ENCODE results near the gene DHRS7.

The DHRS7 gene, protein sequence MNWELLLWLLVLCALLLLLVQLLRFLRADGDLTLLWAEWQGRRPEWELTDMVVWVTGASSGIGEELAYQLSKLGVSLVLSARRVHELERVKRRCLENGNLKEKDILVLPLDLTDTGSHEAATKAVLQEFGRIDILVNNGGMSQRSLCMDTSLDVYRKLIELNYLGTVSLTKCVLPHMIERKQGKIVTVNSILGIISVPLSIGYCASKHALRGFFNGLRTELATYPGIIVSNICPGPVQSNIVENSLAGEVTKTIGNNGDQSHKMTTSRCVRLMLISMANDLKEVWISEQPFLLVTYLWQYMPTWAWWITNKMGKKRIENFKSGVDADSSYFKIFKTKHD

DNA sequence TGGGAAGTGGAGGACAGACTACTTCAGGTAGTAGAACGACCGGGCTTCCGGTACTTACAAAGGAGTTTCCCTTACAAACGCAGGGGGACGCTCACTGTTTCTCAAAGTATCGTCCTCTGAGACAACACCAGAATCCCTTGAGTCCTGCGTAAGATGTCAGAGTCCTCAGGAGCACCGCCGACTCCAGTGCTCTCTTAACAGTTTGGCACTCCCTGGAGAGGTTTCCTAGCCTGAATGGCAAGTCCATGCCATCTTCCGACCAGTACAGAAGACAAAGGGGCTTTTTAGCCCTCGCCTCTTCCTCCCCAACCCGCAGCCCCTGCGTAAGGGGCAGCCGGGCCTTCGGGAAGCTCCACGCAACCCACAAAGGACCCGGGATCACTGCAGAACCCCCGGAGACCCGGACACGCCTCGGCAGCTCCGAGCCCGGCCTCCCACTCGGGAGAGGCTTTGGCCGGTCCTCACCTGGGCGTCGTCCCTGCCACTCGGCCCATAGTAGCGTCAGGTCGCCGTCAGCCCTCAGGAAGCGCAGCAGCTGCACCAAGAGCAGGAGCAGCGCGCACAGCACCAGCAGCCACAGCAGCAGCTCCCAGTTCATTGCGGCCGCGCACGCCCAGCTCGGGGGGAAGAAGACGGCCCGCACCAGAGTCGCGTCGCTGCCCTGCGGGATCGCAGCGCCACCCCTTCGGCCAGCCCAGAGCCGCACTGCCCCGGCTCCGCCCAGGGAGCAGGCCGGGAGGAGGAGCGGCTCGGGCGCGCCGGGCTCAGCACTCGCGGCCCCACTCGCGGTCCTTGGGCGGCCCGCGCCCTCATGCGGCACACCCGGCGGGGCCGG is at the start of gene DHRS7:
DHRS7 (minus strand) TSS at position 687 of the 835 bp plus-strand sequence; CDS start at position 598, 89 bp downstream.
- in situ Hi-C loops (cut with HindIII; ENCODE audit: low sequenced_read_pairs), result no loop called here

DNA sequence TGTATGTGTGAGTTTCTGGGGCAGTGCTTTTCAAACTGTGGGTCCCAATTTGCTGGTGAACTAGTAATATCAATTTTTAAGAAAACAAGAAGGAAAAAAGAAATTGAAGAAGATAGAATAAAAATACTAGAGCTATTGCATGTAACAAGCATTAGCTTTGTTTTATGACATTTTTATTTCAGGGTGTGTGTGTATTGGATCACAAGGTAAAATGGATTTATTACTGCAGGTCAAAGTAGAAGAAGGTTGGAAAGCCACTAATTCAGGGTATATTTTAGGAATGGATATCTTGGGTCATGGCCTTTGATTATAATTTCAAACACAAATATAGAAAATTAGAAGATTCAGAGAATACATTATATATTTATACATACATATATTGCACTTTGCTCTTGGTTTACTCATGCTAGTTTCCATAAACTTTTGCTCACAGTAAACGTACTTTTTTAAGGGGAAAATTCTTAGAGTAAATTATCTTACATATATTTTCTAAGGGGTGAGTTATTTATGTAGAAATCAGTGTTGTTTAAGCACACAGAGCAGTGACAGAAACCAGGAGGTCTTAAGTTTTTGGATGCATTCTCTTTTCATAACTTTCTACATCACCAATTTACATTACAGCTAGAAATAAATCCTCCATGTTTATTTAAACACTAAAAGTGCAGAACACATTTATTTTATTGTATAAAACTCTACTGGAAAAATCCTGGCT is 49.4 kb upstream of the DHRS7 start:
- in situ Hi-C loops (cut with HindIII; ENCODE audit: low sequenced_read_pairs), result no loop called here

DNA sequence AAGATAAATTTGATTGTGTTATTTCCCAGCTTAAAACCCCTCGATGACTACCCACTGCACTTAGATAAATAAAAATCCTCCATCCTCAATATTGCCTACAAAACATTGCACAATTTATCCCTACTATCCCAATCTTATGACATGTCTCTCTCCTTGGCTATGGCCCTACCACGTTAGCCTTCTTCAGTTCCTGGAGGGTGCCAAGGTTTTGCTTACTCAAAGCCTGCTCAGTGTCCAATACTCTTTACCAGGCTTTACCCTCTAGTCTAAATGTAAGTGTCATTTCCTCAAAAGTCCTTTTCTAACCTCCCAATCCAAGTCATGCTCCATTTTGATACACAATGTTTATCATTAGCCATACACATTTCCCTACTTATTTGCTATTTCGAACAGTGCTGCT is 48.8 kb upstream of the DHRS7 start:
- in situ Hi-C loops (cut with HindIII; ENCODE audit: low sequenced_read_pairs), result no loop called here

DNA sequence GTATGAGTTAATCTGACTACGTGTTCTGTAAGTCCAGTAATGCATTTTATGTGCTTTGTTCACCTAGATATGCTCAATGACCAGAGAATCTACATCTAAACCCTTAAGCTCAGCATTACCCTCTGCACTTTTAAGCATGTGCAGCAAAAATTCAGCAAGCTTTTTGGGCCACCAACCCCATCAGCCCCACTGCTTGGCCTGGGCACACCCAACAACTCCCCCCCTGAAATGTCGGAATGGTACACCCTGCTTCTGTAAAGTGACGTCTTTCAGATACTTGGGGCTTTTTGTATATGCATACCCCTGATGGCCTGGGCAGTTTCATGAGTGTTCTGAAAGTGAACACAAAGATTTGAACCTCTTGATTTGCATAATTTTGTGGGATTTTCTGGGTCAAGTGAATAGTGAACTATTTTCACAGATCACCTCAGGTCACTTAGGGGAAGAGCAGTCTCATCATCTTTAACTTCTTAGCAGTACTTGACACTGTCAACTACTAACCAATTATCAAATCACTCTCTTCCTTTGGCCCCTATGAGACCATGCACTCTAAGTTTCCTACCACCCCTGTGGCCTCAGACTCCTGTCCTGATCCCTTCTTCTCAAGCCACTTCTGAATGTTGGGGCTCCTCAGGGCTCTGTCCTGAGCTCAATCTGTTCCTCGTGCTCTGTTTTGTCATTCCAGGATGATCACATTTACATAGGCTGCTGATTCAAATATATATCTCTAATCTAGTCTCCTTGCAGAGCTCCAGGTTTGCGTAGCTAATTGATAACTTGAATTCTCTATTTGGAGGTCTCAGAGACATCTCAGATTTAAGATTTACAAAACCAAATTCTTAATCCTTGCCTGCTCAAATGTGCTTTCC is 47.5 kb upstream of the DHRS7 start:
- in situ Hi-C loops (cut with HindIII; ENCODE audit: low sequenced_read_pairs), result no loop called here

DNA sequence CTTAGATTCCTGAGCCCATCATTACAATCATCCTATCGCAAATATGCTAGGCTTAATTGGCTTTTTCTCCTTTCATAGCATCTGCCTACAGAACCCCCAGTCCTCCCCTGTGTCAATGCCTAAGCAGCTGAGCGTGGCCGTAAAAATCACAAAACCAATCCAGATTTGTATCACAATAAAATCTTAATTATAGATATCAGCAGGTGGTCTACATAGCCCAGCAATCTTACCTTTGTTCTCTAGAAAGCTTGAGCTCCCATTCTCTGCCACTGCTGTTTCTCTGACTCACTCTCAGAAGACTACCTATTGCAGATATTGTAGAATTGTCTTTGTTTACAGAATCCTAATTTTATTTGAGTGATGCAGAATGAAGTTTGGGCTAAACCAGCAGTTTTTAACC is 46.0 kb upstream of the DHRS7 start:
- in situ Hi-C loops (cut with HindIII; ENCODE audit: low sequenced_read_pairs), result no loop called here

DNA sequence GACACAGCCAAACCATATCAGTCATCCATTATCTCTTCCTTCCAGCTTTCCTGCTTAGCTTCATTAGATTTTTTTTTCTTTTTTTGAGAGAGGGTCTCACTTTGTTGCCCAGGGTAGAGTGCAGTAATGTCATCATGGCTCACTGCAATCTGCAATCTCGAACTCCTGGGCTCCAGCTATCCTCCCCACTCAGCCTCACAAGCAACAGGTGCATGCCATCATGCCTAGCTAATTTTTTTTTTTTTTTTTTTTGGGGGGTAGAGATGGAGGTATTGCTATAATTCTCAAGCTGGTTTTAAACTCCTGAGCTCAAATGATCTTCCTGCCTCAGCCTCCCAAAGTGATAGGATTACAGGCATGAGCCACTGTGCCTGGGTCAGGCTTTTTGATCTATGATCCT is 45.5 kb upstream of the DHRS7 start:
- in situ Hi-C loops (cut with HindIII; ENCODE audit: low sequenced_read_pairs), result no loop called here

DNA sequence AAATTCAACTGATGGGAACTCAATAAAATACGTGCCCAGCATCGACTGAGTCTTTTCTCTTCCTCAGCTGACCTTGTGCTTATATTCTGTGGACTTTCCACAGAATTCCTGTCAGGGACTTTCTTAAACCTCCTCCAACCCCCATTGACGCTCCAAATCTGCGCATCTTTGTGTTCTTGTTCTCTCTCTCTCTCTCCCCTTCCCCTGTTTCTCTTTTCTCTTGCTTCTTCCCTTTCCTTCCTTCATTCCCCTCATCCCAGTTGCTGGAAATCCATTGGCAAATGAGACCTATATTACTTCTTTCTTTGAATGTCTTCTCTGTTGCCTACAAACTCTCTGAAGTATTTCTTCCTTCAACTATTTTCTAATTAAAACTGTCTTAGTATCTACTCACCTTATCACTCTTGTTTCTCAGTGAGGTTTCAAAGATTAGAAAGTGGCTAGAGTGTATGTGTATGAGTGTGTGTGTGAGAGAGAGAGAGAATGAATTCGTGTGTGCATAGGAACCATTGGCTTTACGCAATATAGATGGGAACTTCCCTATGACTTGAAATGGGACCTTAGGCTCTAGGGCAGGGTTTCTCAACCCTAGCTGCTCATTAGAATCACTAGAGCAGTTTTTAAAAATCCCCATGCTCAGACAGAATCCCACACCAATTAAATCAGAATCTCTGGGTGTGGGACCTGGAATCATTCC is 41.8 kb upstream of the DHRS7 start:
- in situ Hi-C loops (cut with HindIII; ENCODE audit: low sequenced_read_pairs), result no loop called here

DNA sequence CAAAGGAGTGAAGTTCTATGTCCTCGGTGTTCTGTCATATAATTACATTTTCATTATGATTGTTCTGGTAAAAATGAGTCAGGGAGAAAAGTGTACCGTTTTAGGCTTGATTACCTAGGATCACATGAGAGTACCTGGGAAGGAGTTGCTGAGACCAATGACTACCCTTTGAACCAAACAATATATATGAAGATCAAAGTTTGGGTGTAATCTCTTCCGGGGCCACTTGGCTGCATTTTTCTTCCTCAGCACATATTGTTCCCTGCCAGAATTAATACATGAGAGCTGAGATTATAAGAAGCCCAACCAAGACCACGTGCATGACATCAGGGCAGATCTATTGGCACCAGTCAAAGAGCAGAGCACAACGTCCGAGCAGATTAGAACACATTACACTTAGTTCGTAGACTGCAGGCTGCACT is 41.1 kb upstream of the DHRS7 start:
- in situ Hi-C loops (cut with HindIII; ENCODE audit: low sequenced_read_pairs), result no loop called here

DNA sequence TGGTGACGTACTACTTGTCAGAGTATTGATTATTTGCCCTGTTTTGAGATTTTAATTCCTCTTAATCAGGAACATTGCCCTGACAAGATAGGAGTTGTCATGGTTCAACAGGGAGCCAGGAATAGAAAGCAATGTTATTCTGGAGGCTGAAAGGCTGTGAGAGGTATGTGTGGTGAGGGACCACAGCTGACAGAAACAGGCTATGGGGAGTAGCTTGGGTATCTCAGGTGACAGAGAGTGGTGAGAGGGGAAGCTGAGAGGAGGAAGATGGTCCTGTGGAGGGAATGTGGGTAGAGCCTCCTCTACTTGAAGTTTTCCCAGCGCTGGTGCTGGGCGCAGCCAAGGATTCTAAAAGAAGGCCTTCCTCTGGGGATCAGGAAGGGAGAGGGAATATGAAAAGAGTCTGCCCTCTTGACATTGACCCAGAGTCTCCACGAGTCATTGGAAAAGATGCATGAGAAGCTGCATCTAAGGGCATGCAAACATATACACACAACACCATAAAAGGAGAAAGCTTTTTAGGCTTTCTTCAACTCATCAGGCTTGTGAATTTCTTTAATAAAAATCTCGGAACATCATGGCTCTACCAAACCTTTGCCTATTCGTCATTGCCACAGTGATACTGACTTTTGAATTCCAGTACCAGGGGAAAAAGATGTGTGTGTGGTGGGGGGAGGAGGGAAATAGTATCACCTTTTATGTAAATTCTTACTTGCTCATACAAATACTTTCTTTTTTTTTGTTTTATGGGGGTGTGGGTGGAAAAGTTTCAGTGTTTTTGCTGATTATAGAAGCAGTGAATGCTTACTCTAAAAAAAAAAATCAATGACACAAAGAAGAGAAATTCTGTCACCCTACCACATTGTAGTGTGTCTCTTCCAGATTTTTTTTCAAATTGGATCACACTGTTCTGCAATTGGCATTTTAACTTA is 39.9 kb upstream of the DHRS7 start:
- in situ Hi-C loops (cut with HindIII; ENCODE audit: low sequenced_read_pairs), result no loop called here

DNA sequence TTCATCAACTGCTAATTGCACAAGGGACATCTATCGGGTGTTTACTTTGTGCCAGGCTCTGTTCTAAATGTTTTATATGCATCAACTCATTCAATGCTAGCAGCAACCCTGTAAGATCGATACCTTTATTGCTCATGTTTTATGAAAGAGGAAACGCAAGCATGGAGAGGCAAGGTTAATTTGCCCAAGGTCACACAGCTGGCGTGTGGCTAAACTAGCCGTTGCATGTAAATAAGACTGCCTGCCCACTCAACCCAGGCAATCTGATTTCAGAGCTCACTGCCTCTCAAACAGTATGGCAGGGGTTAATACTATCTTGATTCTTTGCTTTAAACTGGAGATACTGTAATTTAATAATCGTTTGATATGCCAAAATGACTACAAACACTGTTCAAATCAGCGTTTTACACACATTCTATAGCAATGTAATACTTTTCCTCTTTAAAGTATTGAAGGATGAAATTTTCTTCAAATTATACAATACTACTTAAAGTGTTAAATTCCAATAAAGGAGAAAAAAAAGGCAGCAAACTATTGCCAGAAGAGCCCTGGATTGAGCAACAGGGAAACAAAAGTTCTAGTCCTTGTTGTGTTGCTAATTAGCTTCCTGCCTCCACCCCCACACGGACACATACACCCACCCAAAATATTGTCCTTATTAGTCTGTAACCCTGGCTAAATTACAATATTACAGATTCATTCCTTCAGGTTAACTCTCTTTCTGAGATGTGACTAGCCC is 39.1 kb upstream of the DHRS7 start:
- in situ Hi-C loops (cut with HindIII; ENCODE audit: low sequenced_read_pairs), result no loop called here

DNA sequence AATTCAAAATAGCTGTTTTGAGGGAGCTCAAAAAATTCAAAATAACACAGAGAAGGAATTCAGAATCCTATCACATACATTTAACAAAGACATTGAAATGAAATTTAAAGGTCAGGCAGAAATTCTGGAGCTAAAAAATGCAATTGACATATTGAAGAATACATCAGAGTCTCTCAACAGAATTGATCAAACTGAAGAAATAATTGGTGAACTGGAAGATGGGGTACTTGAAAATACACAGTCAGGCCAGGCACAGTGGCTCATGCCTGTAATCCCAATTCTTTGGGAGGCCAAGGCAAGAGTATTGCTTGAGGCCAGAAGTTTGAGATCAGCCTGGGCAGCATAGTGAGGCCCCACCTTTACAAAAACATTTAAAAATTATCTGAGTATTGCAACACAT is 34.1 kb upstream of the DHRS7 start:
- in situ Hi-C loops (cut with HindIII; ENCODE audit: low sequenced_read_pairs), result no loop called here

DNA sequence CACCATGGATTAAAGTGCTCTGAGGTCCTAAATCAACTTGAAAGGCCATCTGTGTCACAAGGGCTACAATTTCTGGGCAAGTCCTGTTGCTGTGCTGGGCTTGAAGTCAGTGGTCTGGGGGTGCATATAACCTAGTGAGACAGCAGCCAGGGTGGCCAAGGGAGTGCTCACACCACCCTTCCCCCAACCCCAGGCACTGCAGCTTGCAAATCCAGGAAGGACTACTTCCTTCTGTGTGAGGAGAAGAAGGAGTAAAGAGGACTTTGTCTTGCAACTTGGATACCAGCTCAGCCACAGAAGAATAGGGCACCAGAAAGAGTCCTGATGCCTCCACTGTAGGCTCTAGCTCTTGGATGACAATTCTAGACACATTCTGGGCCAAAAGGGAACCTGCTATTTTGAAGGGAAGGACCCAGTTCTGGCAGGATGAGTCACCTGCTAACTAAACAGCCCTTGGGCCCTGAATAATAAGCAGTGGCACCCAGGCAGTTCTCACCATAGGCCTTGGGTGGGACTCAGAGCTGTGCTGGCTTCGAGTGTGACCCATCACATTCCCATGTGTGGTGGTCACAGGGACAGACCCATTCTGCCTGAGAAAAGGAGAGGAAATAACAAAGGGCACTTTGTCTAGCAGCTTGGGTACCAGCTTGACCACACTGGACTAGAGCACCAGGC is 32.6 kb upstream of the DHRS7 start:
- in situ Hi-C loops (cut with HindIII; ENCODE audit: low sequenced_read_pairs), result no loop called here

DNA sequence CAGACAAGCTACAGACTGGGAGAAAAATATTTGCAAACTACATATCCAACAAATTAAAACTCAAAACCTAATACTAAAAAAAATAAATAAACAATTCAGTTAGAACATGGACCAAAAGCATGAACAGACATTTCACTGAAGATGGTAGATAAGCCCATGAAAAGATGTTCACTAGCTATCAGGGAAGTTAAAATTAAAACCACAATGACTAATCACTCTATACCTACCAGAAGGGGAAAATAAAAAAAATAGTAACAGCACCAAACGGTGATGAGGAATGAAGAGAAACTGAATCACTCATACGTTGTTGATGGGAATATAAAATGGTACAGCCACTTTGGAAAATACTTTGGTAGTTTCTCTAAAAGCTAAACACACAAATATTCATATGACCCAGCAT is 31.1 kb upstream of the DHRS7 start:
- in situ Hi-C loops (cut with HindIII; ENCODE audit: low sequenced_read_pairs), result no loop called here

DNA sequence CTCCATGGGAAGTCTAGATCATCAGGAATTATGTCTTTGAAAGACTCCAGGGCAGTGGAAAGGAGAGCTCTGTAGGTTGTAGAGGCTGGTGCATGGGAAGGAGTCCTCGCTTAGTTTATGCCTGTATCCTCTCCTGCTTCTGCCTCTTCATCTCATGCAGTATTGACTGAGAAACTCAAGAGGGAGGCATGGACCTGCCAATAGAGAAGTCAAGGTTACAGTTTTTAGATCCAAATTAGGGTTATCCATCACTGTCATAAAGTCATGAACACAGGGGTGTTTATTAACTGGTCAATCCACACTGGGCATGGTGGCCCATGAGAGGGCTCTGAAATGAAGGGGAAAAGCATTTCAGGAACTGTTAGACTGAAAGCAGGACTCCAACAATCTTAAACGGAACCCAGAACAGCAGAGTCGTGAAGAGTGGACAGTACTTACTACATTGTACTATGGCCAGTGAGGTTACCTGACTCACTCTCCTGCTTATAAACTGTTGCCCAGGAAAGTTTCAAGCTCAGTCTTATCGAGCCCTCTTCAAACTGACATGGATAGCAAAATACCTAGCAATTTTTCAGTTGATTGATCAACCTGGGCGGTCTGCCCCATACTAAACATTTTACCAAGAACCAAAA is 30.1 kb upstream of the DHRS7 start:
- in situ Hi-C loops (cut with HindIII; ENCODE audit: low sequenced_read_pairs), result no loop called here

DNA sequence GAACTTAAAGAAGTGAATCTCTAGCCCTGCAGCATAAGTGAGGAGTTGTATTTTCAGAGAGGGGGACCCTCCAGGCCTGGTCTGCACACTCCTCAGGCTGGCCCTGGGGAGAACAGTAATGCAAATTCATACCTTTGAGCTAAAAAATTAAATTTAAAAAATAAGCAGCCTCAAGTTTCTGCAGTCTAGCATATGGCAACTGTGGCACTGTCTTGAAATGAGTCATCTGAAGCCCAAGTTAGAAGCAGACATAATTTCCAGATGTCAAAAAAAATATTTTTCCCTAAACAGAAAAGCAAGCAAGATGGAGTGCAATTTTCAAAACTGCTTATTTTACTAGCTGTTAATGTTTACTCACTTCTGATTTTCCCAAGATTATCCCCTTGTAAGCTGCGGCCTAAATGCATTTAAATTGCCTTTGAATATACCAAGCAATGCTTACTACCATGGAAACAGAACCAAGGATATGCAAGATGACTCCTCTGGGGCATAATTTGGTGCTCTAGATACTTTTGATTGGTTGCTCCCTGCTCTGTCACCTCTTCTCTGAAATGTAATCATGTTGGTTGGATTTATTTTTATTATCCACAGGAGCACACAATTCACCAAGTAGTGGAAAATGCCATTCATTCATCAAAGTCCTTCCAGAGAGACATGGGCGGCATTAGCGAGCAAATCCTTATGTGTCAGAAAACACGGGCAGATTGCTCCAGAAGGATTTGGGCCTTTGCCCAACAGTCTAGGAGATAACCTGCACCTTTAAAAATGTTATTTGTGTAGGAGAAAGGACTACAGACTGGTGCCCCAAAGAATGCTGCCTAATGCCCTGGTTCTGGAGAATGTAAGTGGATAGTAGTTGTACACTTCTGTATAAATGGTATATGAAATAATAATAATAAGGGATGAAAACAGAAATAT is 25.0 kb upstream of the DHRS7 start:
- in situ Hi-C loops (cut with HindIII; ENCODE audit: low sequenced_read_pairs), result no loop called here

DNA sequence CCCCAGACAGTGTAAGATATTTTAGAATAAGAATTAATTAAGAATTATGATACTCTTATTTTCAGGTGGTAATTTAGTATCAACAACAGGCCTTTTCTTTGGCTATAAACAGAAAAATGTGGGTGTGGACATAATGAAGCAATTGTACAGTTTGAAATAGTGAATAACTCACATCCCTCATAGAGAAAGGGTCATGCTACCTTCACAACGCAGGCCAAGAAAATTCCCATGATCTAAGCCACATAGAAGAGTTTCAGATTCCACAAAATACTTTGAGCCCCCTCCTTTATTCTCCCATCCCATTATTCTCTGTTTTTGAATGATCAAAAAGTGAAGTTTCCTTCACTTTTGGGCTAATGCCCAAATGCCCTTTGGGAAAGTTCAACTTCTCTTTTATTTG is 23.5 kb upstream of the DHRS7 start:
- in situ Hi-C loops (cut with HindIII; ENCODE audit: low sequenced_read_pairs), result no loop called here
